ENCODE results near the gene TOLLIP. TPM values are rescaled to one million over a fixed set of nuclear protein-coding genes. Genes with fewer than 3 reads are reported as not detected.

The TOLLIP gene
- total and polyA plus RNA-seq, 2 of the 4 experiments (the other 2 are of a cell fraction), result 19.7 to 42.9 TPM

GRCh38 chr11:1337647-1338007 is 28.2 kb upstream of the TOLLIP start:
- DNase-seq, result no peak
- Histone ChIP-seq H3K4me3 (ENCODE audit: insufficient read depth, low read depth, low read length) (no peak overlapping the region), H3K9me3 (ENCODE audit: control insufficient read depth, insufficient read depth, low read length) (no peaks in the 10 kb centered on the region), H3K36me3 (ENCODE audit: control insufficient read depth, insufficient read depth, low read length) (no peaks in the 10 kb centered on the region), H4K5ac (ENCODE audit: low read depth, low read length) (no peak overlapping the region), H2AK9ac (replicated peaks; ENCODE audit: low read depth, low read length, poor library complexity) (no peak overlapping the region), H3K14ac (replicated peaks; ENCODE audit: low read depth, low read length) (no peak overlapping the region), H3K4ac (ENCODE audit: low read depth, low read length) (no peak overlapping the region), H2BK5ac (ENCODE audit: low read depth, low read length, poor library complexity, severe bottlenecking) (no peak overlapping the region), H3K4me2 (ENCODE audit: low read depth, low read length) (no peak overlapping the region), H2BK20ac (ENCODE audit: low read depth, low read length) (no peak overlapping the region), H2AK5ac (ENCODE audit: low read depth, low read length) (no peak overlapping the region), H4K91ac (ENCODE audit: insufficient read depth, low read depth, low read length) (no peak overlapping the region), H3K79me1 (ENCODE audit: low read depth in 1 of 2, low read length in 2 of 2) (no peaks in the 10 kb centered on the region), H3K23ac (ENCODE audit: low read depth, low read length) (no peak overlapping the region), H3K56ac (ENCODE audit: extremely low read depth, insufficient read depth, low read length) (no peak overlapping the region), H3K18ac (ENCODE audit: low read depth, low read length) (no peak overlapping the region), H3K9ac (ENCODE audit: low read depth, low read length) (no peak overlapping the region), H3K27me3 (ENCODE audit: control insufficient read depth, insufficient read depth, low read length) (peaks cover 4% of the 10 kb centered on the region), H3K4me1 (ENCODE audit: control insufficient read depth, insufficient read depth, low read length) (peaks cover 7% of the 10 kb centered on the region; the same call in 1 of the 2 replicates), H3K27ac (ENCODE audit: insufficient read depth, low read length) (no peak overlapping the region), H2BK120ac (ENCODE audit: low read depth, low read length) (no peak overlapping the region), H2BK15ac (ENCODE audit: low read depth, low read length) (no peak overlapping the region), H4K20me1 (ENCODE audit: insufficient read depth, low read length) (no peaks in the 10 kb centered on the region), H3K9me1 (ENCODE audit: insufficient read depth, low read length) (peaks cover 4% of the 10 kb centered on the region; the same call in 1 of the 2 replicates), H2AFZ (replicated peaks; ENCODE audit: low read length, poor library complexity) (no peak overlapping the region), H4K8ac (ENCODE audit: low read depth in 2 of 2, low read length in 2 of 2) (no peak overlapping the region)
- ChIA-PET CTCF (no interaction called here), POLR2A (ENCODE audit: unreplicated experiment) (no interaction called here)
- 58% methylated on average over 2 of the region's 25 CpGs; no CpG with 5 or more reads in 1 of the 2 experiments for WGBS, 2 experiments (ENCODE audit: extremely low coverage in 2 of 2, insufficient read length in 1 of 2)
- no TSS peak for BruUV-seq (replicated peaks)
- TF ChIP-seq CEBPB (IDR thresholded peaks at IDR 0.05; ENCODE audit: low read depth, low read length) (no peak), POLR2A (IDR thresholded peaks at IDR 0.05; ENCODE audit: low read depth, low read length) (no peak), CHD1 (IDR thresholded peaks at IDR 0.05; ENCODE audit: low read depth, low read length) (no peak), RFX5 (IDR thresholded peaks at IDR 0.05; ENCODE audit: low read depth, low read length) (no peak), ELK1 (IDR thresholded peaks at IDR 0.05; ENCODE audit: borderline replicate concordance, low read depth, low read length) (no peak), MAFK (IDR thresholded peaks at IDR 0.05; ENCODE audit: low read depth, low read length) (no peak), SMC3 (IDR thresholded peaks at IDR 0.05; ENCODE audit: low read depth, low read length) (no peak), RAD21 (IDR thresholded peaks at IDR 0.05; ENCODE audit: low read length) (no peak), MAZ (IDR thresholded peaks at IDR 0.05; ENCODE audit: borderline replicate concordance, low read depth, low read length) (no peak), MXI1 (IDR thresholded peaks at IDR 0.05; ENCODE audit: borderline replicate concordance, low read depth, low read length) (no peak), CTCF (conservative IDR thresholded peaks at IDR 0.05; ENCODE audit: low read depth, low read length) (no peak), BHLHE40 (IDR thresholded peaks at IDR 0.05; ENCODE audit: low read depth, low read length) (no peak), RCOR1 (IDR thresholded peaks at IDR 0.05; ENCODE audit: insufficient replicate concordance, low read length) (no peak), NFE2L2 (IDR thresholded peaks at IDR 0.05; ENCODE audit: low read depth, low read length) (no peak), FOS (IDR thresholded peaks at IDR 0.05; ENCODE audit: low read depth, low read length) (no peak), USF2 (IDR thresholded peaks at IDR 0.05; ENCODE audit: low read depth, low read length) (no peak)
- ATAC-seq (ENCODE audit: low read depth), result no peak
- dilution Hi-C loops (cut with HindIII; ENCODE audit: low sequenced_read_pairs, unreplicated experiment) (no loop called here), in situ Hi-C loops (cut with MboI; ENCODE audit: low sequenced_read_pairs) (no loop called here), intact Hi-C loops (cut with micrococcal nuclease) (no loop called here)

Measured in IMR-90 (cell line).